Suppressor macrophage (primary cell): ENCODE data around the gene BLACAT1.

Source experiments
- DNase-seq, 4 experiments: peaks; one replicate each; pipeline ENCODE4 v3.0.0-alpha.2; 2020 to 2022
- total RNA-seq, 17 experiments: gene quantifications; one replicate each; lab custom pipeline; 2026; ENCODE audit warnings: mixed read lengths in 6 of 17, inconsistent platforms in 3 of 17; lab: John Stamatoyannopoulos, UW

The BLACAT1 gene
- total RNA-seq: 0 to 3.9 (median 0) reads per million in 17 experiments

DNA sequence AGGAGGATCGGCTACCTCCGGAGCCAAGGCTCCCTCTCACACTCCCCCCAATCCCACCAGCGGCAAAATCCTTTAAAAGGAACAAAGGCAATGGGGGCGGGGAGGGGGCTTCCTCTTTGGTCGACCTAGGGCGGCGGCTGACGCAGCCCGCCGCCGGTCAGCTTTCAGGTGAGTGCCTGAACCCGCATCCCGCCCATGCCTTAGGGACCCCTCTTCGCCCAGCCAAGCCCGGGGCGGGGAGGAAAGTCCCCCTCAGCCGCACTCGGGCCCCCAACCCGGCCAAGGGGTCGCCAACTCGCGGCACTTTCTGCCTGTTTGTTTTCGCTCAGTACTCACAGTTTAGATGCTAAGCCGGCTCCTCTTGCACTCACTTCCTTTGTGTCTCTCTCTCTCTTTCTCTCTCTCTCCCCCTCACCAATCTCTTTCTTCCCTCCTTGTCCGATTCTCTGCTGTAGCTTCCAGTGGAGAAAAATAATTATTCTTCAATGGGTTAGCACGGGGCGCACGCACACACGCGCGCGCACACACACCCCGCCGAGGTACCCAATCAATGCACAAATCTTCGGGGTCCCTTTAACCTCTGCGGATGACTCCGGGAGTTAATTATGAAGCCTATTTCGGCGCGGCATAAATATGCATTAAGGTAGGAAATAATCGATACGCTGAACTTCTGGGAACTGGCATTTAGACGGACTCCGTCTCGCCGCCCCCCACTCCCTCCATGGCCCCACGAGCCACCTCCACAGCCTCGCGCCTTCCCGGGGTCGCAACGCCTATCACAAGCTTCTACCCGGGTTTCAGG is at the start of gene BLACAT1:
TSS of gene BLACAT1 (minus strand) at position 465 of the 802 bp plus-strand sequence.
- no peak for DNase-seq

DNA sequence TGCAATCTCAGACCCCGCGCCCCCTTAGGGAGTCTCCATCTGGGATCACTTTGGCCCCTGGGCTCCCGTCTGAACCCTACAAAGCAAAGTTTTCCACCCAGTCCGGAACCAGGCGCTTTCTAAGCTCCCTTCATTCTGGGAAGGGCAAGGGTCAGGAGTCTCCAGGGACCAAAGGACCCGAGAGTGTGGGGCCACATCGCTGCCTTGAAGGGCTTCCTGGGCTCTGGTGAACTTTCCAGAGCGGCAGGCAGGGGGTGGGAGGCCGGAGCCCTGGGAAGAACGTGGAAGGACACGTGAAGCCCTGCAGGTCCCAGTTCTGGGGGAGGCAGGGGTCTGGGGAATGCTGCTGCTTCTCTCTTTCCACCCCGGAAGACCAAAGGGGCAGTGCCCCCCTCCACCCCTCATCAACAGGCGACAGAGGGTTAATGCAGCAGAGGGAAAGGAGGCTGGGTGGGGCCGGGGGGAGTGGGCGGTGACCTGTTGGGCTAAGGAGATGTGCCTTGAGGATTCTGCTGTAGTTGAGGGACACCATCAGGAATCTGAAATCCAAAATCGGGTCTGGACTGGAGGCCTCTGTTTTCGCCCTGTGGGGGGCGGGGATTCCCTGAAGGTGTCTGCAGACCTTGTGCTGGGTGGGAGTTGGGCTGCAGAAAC is 49.4 kb upstream of the BLACAT1 start:
- DNase-seq: peak in 3 of 4 experiments; percentile 18 to 42 (median 30)

DNA sequence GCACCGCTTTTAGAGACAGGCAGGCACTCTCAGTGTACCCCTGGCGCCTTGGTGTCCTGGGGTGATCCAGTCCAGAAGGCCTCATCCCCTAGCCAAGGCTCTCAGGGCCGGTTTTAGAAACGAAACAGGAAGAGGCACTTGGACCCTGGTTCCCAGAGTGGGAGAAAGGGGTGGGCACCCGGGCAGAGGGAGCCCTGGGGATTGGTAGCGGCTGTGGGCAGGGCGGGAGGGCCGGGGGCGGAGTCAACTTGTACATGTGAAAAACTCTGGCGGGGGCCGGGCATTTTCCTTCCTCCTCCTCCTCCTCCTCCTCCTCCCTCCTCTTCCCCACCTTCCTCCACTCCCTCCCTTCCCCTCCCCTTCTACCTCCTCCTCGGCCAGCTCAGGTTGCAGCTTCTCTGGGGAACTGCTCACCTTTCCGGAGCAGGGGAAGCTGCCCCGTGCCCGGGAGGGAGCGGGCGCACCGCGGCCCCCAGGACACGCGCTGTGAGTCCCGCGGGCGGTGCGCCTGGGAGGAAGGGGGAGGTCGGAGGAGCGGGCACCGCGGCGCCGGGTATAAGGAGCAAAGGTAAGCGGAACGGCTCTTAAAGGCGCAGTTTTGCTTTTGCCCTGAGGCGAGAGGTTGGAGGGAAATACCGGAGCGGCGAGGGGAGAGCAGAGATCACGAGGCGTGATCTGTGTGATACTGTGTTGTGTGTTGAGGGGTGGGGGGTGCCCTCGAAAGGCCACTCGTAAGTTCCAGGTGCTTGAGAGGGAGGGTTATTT is 48.6 kb upstream of the BLACAT1 start, which contains the start of gene CDK18:
TSS of gene CDK18 (plus strand) at position 359 of the 765 bp plus-strand sequence. CDS start 18,499 bp downstream, outside the sequence.
- DNase-seq: peak; percentile 79 to 92 (median 89)

DNA sequence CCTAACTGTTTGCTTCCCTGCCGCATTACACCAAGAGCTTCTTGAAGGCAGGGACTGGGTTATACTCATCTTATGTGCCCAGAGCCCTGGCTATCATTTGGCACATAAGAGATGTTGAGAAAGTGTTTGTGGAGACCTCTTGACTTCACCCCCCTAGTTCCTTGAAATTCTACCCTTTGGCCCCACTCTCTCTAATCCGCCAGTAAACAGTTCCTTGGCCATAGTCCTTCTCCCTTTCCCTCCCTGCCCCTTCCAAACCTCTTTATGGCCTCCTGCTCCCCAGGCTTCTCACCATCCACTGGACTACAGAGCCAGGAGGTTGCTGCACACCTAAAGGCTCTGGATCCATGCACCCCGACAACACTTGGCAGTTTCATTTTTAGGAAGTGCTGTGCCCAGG is 47.1 kb upstream of the BLACAT1 start:
- DNase-seq: no peak

DNA sequence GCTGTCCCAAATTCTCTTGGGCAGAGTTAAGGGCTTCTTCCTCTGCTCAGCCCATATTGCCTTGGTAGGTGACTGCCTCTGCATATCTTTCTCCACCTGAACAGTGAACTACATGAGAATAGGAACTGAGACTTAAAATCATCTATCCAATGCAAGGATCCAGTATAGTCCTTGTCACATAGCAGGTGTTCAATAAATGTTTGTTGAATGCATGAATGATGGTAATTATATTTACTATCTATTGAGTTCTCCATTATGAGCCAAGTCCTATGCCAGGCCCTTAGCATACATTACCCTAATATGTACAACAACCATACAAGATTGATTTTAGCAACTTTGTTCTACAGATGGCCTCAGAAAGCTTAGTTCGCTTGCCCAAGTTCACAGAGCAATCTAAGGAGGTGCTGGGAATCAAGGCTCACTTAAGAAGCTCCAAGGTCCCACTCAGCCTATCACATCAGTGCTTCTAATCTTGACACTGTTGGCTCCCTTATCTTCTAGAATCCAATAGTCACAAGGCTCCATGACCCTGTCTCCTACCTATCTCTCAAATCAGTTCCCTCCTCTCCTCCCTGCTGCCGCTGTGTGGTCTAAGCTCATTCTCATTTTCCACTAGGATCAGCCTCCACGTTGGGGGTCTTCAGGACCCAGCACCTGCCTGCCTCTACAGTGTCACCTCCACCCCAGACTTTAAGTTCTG is 46.4 kb upstream of the BLACAT1 start:
- no peak for DNase-seq

DNA sequence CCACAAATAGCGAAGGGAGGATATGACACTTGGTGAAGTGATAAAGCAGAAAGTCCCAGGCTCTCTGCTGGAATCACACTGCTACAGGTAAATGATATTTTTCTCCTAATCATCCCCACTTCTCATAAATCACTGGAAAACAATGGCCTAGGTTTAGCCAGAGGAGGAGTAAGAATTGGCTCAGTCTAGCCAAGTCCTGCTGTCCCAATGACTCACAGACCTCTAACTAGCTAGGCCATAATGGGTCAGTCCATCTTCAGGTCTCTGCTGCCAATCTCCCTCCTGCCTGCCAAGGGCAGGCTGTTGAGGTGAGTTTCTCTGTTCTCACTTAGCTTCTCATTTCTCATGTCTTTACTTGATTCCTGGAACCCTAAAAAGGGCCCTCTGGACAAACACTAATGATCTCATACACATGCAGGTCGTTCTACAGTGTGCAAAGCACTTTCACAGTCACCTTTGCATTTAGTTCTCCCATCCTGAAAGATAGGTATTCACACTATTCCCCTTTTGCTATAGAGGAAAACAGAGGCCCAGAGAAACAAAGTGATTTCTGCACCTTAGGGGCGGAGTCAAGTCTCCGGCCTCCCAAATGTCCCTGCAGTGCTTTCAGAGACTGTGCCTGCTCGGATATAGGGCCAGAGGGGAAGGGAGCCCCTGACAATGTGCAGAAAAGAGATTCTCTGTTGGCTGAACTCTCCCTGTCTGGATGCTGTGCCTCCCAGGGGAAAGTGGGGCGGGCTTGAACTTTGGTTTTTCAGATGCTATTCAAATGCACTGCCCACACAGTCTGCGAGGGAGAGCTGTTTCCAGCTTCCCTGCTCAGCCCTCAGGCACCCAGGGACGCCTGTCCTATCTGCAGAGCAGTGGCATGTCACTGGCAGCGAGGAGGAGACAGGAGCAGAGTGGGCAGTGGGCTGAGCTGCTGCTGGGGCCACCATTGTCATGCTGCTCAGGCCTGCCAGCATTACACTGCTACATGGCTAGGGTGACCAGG is 44.7 kb upstream of the BLACAT1 start:
- DNase-seq: no peak

DNA sequence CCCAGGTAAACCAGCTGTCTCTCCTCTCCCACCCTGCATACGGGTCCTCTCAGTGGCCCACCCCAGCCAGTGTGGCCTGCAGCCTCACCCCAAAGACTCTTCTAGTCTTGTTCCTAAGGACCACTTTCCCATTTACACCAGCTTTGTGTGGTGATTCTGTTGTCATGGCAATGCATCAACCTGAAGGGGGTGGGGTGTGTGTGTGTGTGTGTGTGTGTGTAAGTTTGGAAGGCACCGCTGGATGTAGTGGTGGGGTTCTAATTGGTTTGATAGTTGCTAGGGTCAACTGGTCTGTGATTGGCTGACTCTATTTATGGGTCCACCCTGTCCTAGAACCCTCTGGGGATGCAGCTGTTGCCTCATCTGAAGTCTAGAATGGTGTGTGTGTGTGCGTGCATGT is 43.9 kb upstream of the BLACAT1 start:
- DNase-seq: no peak

DNA sequence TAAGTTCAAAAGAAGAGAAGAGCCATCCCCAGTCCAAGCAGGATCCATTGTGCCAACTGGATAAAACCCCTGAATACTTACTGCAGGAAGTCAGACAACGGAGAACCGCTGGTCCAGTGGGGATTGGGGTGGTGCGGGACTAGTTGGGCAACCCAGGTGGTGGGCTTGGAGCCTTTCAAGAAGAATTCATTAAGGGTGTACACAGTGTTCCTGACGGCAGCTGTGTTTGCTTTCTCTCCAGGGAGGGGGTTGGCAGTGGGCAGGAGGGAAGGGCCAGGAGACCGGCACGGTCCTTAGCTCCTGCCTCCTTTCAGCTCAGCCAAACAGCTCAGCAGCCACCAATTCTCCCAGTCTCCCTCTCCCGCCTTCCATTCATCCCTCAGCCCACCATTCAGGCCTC is 41.5 kb upstream of the BLACAT1 start:
- no peak for DNase-seq

DNA sequence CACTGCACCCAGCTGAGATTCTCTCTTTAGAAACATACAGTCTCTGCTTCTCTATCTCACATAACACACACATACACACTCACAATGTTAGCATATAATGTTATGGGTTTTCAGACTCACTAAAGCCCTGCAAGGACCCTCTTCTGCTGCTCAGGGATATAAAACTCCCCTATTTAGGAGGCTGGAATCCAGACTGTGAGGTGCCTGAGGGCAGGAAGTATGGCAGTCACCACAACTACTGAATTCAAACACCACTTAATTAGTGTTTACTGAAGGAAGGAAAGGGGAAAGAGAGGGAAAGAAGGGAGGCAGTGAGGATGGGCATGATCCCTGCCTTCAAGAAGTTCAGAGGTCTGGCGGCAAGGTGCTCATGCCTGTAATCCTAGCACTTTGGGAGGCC is 40.8 kb upstream of the BLACAT1 start:
- DNase-seq: no peak

DNA sequence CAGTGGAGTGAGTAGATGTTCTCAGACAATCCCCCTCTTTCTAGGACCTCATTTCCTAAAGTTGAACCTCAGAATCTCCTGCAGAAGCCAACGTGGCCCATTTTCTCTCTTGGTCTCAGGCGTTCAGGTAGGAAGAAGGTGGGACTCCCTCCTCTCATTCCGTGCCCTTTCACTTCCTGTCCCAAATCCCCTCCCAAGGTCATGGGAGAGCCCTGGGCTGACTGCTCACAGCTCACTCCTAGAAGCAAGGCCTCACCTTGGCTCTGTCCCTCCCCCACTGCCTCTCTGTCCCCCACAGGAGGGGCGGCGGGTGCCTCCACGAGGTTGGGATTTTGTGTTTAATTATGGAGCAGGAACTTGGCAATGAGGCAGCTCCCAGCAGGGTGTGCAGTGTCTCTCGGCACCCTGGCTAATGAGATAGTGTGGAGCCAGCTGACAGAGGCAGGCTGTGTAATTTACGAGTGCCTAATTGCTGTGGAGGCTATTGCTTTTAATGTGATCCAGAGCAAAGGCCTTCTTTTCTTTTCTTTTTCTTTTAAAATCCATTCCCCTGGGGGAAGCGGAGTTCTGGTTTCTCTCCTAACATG is 39.5 kb upstream of the BLACAT1 start:
- DNase-seq: no peak

DNA sequence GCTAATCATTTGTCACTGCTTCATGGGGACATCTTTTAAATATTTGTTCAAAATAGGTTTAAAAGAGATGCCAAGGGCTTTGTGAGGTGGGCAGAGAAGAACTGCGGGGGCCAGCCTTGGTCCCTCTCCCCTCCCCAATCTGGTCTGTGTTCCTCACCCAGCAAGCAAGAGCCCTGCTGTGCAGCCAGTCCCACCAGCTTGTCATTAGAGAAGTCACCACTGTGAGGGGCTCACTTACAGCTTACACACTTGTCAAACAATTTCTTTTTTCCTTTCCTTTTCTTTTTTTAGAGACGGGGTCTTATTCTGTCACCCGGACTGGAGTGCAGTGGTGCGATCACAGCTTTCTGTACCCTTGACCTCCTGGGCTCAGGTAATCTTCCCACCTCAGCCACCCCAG is 38.3 kb upstream of the BLACAT1 start:
- no peak for DNase-seq

DNA sequence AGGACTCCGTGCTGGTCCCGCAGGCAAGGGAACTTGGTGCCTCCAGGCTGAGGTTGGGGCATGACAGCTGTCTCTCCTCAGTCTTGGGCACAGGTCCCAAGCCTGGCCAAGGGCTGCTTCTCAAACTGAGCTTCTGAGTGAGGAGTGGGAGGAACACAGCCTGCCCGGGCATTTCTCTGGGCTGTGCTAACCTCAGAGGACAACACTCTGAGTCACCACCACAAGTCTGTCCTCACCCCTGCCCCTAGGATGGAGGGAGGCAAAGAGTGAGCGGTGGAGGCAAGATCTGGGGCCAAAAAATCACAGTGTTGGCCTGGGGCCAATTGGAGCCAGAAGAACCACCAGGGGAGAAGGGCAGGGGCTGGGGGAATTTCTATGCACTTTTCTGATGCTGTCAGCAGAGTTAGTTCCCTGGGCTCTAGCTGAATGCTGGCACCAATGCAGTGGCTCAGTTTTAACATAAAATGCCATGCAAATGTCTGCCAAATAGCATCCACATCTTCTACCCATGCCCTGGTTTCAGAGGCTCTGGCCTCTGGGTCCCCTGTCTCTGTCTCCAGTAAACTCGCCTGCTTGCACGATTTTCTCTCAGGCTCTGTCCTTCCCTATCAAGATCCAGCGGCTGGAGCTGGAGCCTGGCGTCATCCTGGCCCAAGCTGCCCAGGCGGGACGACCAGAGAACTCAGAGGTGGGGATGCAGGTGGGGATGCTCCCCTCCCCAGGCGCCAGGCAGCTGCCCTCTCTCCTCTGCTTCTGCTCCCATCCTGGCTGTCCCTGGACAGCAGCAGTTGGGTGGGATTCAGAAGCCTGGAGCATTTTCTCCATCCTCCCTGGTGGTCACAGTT is 37.6 kb upstream of the BLACAT1 start:
- DNase-seq: peak; percentile 61 to 79 (median 70)

DNA sequence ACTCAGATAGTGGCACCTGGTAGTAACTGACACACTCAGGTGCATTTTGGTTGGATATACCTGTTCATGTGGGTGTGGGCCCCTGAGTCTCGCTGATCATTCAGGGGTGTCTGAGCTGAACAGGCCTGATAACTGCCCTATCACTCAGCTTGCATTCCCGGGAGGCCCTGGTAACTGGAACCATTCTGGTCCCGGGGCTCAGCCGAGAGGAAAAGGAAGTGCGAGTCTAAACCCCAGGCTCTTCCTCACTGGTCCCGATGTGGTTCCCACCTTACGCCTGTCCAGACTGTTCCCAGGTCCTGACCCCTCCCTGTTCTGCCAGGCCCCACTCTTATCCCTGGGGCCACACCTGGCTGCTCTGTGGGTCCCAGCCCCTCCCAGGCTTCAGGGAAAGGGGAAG is 36.9 kb upstream of the BLACAT1 start:
- DNase-seq: no peak

DNA sequence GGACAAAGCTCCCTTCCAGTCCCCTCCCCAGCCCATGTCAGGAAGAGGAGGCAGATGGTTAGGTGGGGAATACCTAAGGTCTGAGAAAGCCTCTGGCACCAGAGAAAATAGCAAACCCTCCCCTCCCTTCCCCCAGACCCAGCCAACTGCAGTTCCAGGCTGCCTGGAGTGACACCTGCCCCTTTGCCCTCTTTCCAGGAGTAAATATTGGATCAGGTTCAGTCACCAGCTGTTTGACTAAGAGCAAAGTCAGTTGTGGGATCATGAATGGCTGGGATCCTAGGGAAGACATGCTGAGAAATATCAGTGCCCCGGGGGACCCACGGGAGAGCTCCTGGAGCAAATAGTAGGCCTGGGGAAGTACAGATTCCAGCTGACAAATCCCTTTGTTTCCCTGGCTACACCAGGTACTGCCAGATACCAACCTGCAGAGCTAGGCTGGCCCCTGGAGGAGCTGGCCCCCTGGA is 36.4 kb upstream of the BLACAT1 start:
- no peak for DNase-seq

DNA sequence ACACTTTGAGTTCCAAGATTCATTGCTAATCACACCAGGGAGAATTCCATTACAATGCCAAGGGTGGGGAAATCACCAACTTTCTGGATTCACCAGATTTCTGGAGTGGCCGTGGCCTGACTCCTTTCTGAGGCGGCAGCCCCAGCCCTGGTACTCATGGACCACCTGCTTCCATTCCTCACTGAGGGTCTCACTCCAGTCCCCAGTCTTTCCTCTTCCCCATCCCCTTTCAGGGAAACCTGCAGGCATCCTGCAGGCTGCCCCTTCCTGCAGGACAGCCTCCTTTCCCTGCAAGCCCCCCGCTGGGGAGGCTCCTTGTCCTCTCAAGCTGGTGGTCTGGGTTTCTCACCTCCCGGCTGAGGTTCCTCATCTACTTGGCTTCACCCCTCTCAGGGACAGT is 35.9 kb upstream of the BLACAT1 start:
- no peak for DNase-seq

DNA sequence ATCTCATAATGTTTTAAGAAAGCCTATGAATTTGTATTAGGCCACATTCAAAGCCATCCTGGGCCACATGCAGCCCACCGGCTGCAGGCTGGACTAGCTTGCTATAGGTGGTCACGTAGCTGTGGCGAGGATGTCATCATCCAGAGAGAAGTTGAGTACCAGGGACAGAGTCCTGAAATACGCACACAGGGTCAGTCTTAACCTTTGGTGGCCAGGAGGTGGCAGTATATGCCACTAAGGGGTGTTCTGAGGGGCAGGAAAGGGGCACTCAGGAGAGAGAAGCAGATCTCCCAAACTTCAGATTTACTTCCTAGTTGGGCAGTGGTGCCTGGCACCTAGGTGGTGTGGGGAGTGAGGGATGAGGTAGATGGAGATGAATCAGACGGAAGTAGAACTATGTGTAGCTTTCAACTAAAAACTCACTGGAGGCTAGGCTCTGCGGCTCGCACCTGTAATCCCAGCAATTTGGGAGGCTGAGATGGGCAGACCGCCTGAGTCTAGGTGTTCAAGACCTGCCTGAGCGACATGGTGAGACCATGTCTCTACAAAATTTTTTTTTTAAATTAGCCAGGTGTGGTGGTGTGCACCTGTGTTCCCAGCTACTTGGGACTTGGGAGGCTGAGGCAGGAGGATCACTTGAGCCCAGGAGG is 32.4 kb upstream of the BLACAT1 start:
- peak; percentile 71 to 86 (median 78) for DNase-seq

DNA sequence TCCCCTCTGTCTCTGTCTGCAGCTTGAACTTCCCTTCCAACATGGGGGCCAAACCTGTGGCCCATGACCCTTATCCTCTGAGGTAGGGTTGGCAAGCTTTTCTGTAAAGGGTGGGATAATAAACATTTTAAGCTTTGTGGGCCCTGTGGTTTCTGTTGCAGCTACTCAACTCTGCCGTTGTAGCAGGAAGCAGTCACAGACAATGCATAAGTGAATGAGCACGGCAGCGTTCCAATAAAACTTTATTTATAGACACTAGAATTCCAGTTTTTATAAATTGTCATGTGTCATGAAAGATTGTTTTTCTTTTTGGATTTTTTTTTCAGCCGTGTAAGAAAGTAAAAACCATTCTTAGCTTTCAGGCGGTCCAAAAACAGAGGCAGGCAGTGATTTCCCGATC is 30.4 kb upstream of the BLACAT1 start:
- no peak for DNase-seq

DNA sequence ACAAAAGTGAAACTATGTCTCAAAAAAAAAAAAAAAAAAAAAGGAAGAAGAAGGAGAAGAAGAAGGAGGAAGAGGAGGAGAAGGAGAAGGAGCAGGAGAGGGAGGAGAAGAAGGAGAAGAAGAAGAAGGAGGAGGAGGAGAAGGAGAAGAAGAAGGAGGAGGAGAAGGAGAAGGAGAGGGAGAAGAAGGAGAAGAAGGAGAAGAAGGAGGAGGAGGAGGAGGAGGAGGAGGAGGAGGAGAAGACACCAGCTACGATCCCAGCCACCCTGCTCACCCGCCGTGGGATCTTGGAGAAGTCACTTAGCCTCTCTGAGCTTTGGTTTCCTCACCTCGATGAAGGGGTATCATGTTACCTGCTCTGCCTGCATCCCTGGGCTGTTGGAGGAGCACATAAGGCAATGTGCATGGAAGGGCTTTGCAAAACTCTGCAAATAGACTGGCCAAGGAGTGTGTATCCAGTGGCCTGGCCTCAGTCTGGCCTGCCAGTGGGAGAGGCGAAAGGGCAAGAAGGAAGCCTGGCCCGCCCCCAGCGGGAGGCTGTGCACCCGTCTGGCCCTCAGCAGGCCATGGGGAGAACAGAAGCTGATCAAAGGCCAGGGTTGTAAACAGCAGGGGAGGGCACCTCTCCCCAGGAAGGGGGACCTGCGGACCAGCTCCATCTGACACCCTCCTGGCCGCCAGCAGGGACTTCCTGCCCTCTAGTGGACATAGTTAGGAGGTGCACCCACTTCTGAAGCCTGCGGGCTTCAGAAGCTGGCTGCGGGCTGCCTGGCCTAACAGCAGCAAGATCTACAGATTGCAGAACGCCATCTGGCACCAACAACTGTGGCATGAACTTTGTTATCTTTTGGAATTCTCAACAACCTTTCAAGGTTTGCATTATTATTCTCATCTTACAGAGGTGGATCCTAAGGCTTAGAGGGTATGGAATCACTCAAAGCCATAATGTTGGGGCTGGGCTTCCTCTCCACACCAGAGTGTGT is 29.4 kb upstream of the BLACAT1 start:
- peak; percentile 74 to 85 (median 80) for DNase-seq
